ENCODE measurements around the gene TSSK3. TPM values are rescaled to one million over a fixed set of nuclear protein-coding genes. Genes with fewer than 3 reads are reported as not detected.

TSSK3 gene
- under 1 TPM; 0.36 to 0.67 TPM for total RNA-seq

GRCh38 chr1:32362474-32363313, at the start of gene TSSK3, which contains the start of gene FAM229A:
TSSK3 (plus strand) TSS chr1:32362539; CDS start chr1:32362702, 163 bp downstream.
FAM229A (minus strand) TSS chr1:32362485; CDS start chr1:32362091, 394 bp downstream.
- POLR2A ChIA-PET, result no interaction called here

GRCh38 chr1:32316903-32317277, 45.4 kb upstream of the TSSK3 start:
- POLR2A ChIA-PET, result no interaction called here
- CTCF ChIA-PET, result no interaction called here

More at GRCh38 chr1:32362474-32363313, at the start of gene TSSK3, which contains the start of gene FAM229A:
- CTCF ChIA-PET, result interaction anchor here (0.6 to 1.3 kb wide), 4 partner anchors 27 to 147 kb away, joined by 3 to 6 read pairs (median 4); partner anchors contain the start of gene MARCKSL1

GRCh38 chr1:32318127-32318869, 44.0 kb upstream of the TSSK3 start:
- CTCF ChIA-PET, result no interaction called here
- POLR2A ChIA-PET, result no interaction called here

- ChIA-PET POLR2A (interaction anchor here (0.6 to 2.1 kb wide), 5 partner anchors 14 to 588 kb away, joined by 3 to 10 read pairs (median 3); partner anchors contain the start of genes LCK and MARCKSL1), CTCF (interaction anchor here (0.6 to 1.5 kb wide), 7 partner anchors 30 to 351 kb away, joined by 3 read pairs; no protein-coding TSS in a partner anchor)
Observed at GRCh38 chr1:32321712-32322291, 40.5 kb upstream of the TSSK3 start.

- POLR2A ChIA-PET, result interaction anchor here (0.5 kb wide), 1 partner anchor 36 kb away, joined by 5 read pairs; the partner anchor contains the start of gene HDAC1
- CTCF ChIA-PET, result no interaction called here
Observed at GRCh38 chr1:32327204-32327603, 35.1 kb upstream of the TSSK3 start.

GRCh38 chr1:32329931-32330466, 32.3 kb upstream of the TSSK3 start:
- POLR2A ChIA-PET, result no interaction called here
- CTCF ChIA-PET, result interaction anchor here (2.2 kb wide), 1 partner anchor 114 kb away, joined by 5 read pairs; no protein-coding TSS in a partner anchor

GRCh38 chr1:32330558-32331151, 31.7 kb upstream of the TSSK3 start:
- CTCF ChIA-PET, result interaction anchor here (0.6 kb wide), 2 partner anchors 16 to 117 kb away, joined by 3 read pairs; no protein-coding TSS in a partner anchor
- POLR2A ChIA-PET, result no interaction called here

- POLR2A ChIA-PET, result no interaction called here
- CTCF ChIA-PET, result interaction anchor here (1.5 kb wide), 1 partner anchor 116 kb away, joined by 3 read pairs; no protein-coding TSS in a partner anchor
Observed at GRCh38 chr1:32331549-32331948, 30.8 kb upstream of the TSSK3 start.

- ChIA-PET POLR2A (interaction anchor here (0.5 kb wide), 1 partner anchor 41 kb away, joined by 4 read pairs; the partner anchor contains the start of gene HDAC1), CTCF (interaction anchor here (1.0 to 1.5 kb wide), 2 partner anchors 82 to 117 kb away, joined by 3 to 5 read pairs; partner anchors contain the start of gene LCK)
Observed at GRCh38 chr1:32332290-32333079, 29.9 kb upstream of the TSSK3 start.

GRCh38 chr1:32333251-32333963, 28.9 kb upstream of the TSSK3 start:
- POLR2A ChIA-PET, result no interaction called here
- CTCF ChIA-PET, result interaction anchor here (1.0 to 1.5 kb wide), 2 partner anchors 83 to 118 kb away, joined by 3 to 5 read pairs; partner anchors contain the start of gene LCK

GRCh38 chr1:32334274-32334861, 28.0 kb upstream of the TSSK3 start:
- CTCF ChIA-PET, result no interaction called here
- POLR2A ChIA-PET, result no interaction called here

- ChIA-PET POLR2A (interaction anchor here (1.2 to 2.1 kb wide), 6 partner anchors 10 to 101 kb away, joined by 3 to 17 read pairs (median 8); partner anchors contain the start of genes BSDC1 and LCK), CTCF (interaction anchor here (0.6 to 1.5 kb wide), 3 partner anchors 28 to 121 kb away, joined by 3 to 6 read pairs (median 6); no protein-coding TSS in a partner anchor)
Observed at GRCh38 chr1:32334864-32335534, 27.3 kb upstream of the TSSK3 start.

- CTCF ChIA-PET, result interaction anchor here (0.6 to 2.1 kb wide), 5 partner anchors 15 to 122 kb away, joined by 3 to 6 read pairs (median 5); no protein-coding TSS in a partner anchor
Observed at GRCh38 chr1:32335535-32335789, 26.9 kb upstream of the TSSK3 start.

GRCh38 chr1:32335790-32336590, 26.3 kb upstream of the TSSK3 start, which contains the start of gene MARCKSL1:
MARCKSL1 (minus strand) TSS chr1:32336233; CDS start chr1:32336033, 200 bp downstream.
- POLR2A ChIA-PET, result interaction anchor here (0.5 to 2.1 kb wide), 13 partner anchors 9 to 434 kb away, joined by 3 to 17 read pairs (median 5); partner anchors contain the start of genes BSDC1, HDAC1, KPNA6 and LCK
- CTCF ChIA-PET, result interaction anchor here (0.6 to 2.1 kb wide), 5 partner anchors 15 to 122 kb away, joined by 3 to 6 read pairs (median 5); no protein-coding TSS in a partner anchor

More at GRCh38 chr1:32335535-32335789, 26.9 kb upstream of the TSSK3 start:
- POLR2A ChIA-PET, result interaction anchor here (0.5 to 2.1 kb wide), 12 partner anchors 10 to 434 kb away, joined by 3 to 17 read pairs (median 5); partner anchors contain the start of genes BSDC1, HDAC1, KPNA6 and LCK

GRCh38 chr1:32336591-32336932, 25.8 kb upstream of the TSSK3 start:
- CTCF ChIA-PET, result interaction anchor here (0.8 to 2.1 kb wide), 3 partner anchors 14 to 136 kb away, joined by 3 to 5 read pairs (median 4); no protein-coding TSS in a partner anchor
- POLR2A ChIA-PET, result interaction anchor here (1.0 to 2.1 kb wide), 10 partner anchors 9 to 228 kb away, joined by 3 to 17 read pairs (median 6); partner anchors contain the start of genes BSDC1, HDAC1, KPNA6 and LCK

All from activated CD8-positive, alpha-beta memory T cell treated with anti-CD3 and anti-CD28 coated beads for 36 hours (primary cell).